ENCODE data around the gene CHRNA10.
"Not testable (repeated sequence)": the region's sequence is repeated elsewhere in the genome, so short reads cannot be mapped to it uniquely, and the experiment has no call there.

The CHRNA10 gene

GRCh38 chr11:3655547-3655946 is 15.6 kb downstream of the CHRNA10 start:
- no peak overlapping the region for H3K4me3 ChIP-seq (ENCODE audit: low read length)
- DNase-seq (ENCODE audit: low read depth): no peak
- no peak for TF ChIP-seq CTCF (conservative IDR thresholded peaks at IDR 0.05; ENCODE audit: low read depth, low read length)

GRCh38 chr11:3652514-3652913 is 18.7 kb downstream of the CHRNA10 start:
- not testable (repeated sequence) for DNase-seq (ENCODE audit: low read depth); H3K4me3 ChIP-seq (ENCODE audit: low read length)

GRCh38 chr11:3649374-3649773 is 21.8 kb downstream of the CHRNA10 start:
- DNase-seq (ENCODE audit: low read depth); H3K4me3 ChIP-seq (ENCODE audit: low read length): not testable (repeated sequence)

- not testable (repeated sequence) for H3K4me3 ChIP-seq (ENCODE audit: low read length); DNase-seq (ENCODE audit: low read depth)
Observed at GRCh38 chr11:3648843-3649242, 22.3 kb downstream of the CHRNA10 start.

GRCh38 chr11:3645552-3645951 is 25.6 kb downstream of the CHRNA10 start:
- DNase-seq (ENCODE audit: low read depth): no peak
- no peak for TF ChIP-seq CTCF (conservative IDR thresholded peaks at IDR 0.05; ENCODE audit: low read depth, low read length)

GRCh38 chr11:3644817-3645235 is 26.4 kb downstream of the CHRNA10 start, which contains the start of gene ART1:
Gene ART1 (plus strand): TSS chr11:3645128. CDS start chr11:3659214, 14,086 bp downstream.
- no peak for DNase-seq (ENCODE audit: low read depth)

More at GRCh38 chr11:3645552-3645951, 25.6 kb downstream of the CHRNA10 start:
- H3K4me3 ChIP-seq (ENCODE audit: low read length): no peak overlapping the region

GRCh38 chr11:3643102-3643546 is 28.1 kb downstream of the CHRNA10 start:
- peak overlapping the region; percentile 54 for H3K4me3 ChIP-seq (ENCODE audit: low read length)
- DNase-seq (ENCODE audit: low read depth): not testable (repeated sequence)

More at GRCh38 chr11:3644817-3645235, 26.4 kb downstream of the CHRNA10 start, which contains the start of gene ART1:
- no peak for TF ChIP-seq CTCF (conservative IDR thresholded peaks at IDR 0.05; ENCODE audit: low read depth, low read length)
- no peak within 1 kb of the TSS for H3K4me3 ChIP-seq (ENCODE audit: low read length)

GRCh38 chr11:3642071-3642951 is 28.9 kb downstream of the CHRNA10 start:
- H3K4me3 ChIP-seq (ENCODE audit: low read length): peak overlapping the region; percentile 54
- peak; percentile 56 for DNase-seq (ENCODE audit: low read depth)
- no peak for TF ChIP-seq CTCF (conservative IDR thresholded peaks at IDR 0.05; ENCODE audit: low read depth, low read length)

GRCh38 chr11:3641701-3642070 is 29.5 kb downstream of the CHRNA10 start, which contains the start of gene ART5:
Gene ART5 (minus strand): TSS chr11:3641992. CDS start chr11:3641862, 130 bp downstream.
- no peak for DNase-seq (ENCODE audit: low read depth)
- H3K4me3 ChIP-seq (ENCODE audit: low read length): peak within 1 kb of the TSS; percentile 54
- TF ChIP-seq CTCF (conservative IDR thresholded peaks at IDR 0.05; ENCODE audit: low read depth, low read length): no peak

Measured in retinal pigment epithelial cell (primary cell).